Testis (tissue), 2 donors: ENCODE measurements around the gene FAM13B.

Source experiments
- POLR2A ChIP-seq: fragments of 450-650 bp; IDR thresholded peaks from one replicate; pipeline ENCODE4 v1.6.1; 2017; ENCODE audit warnings: antibody characterized with exemption, mild to moderate bottlenecking, moderate library complexity
- TF ChIP-seq, protein P1 (sequence below), 3 experiments: fragments of 450-650 bp in 2 of 3; fragments of 200-600 bp in 1 of 3; sonication (generic) in 1 of 3; IDR thresholded peaks; one replicate each; pipeline ENCODE4 v1.5.1; 2016 to 2019; ENCODE audit warnings: antibody characterized with exemption in 3 of 3, mild to moderate bottlenecking in 2 of 3, moderate library complexity in 1 of 3

DNA sequence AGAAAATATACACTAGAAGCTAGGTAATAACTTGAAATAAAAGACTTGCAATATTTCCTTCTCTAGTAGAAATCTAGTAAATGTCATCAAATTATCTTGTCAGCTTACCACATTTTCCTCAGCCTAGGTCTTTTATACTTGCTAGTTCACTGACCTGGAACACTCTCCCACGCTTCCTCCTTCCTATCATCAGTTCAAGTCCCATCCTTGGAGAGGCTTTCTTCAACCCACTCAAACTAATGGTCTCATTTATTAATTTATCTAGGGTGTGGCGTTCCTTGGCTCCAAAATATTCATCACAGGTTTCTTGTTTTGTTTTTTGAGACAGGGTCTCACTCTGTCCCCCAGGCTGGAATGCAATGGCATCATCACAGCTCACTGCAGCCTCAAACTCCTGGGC, 2.9 kb downstream of the FAM13B start:
- no peak for TF ChIP-seq POLR2A
- TF ChIP-seq, protein P1, sequence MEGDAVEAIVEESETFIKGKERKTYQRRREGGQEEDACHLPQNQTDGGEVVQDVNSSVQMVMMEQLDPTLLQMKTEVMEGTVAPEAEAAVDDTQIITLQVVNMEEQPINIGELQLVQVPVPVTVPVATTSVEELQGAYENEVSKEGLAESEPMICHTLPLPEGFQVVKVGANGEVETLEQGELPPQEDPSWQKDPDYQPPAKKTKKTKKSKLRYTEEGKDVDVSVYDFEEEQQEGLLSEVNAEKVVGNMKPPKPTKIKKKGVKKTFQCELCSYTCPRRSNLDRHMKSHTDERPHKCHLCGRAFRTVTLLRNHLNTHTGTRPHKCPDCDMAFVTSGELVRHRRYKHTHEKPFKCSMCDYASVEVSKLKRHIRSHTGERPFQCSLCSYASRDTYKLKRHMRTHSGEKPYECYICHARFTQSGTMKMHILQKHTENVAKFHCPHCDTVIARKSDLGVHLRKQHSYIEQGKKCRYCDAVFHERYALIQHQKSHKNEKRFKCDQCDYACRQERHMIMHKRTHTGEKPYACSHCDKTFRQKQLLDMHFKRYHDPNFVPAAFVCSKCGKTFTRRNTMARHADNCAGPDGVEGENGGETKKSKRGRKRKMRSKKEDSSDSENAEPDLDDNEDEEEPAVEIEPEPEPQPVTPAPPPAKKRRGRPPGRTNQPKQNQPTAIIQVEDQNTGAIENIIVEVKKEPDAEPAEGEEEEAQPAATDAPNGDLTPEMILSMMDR (IDR thresholded peaks at IDR 0.05), result no peak
